Measurements from ENCODE around the gene USH1G.

Gene USH1G

GRCh38 chr17:74879308-74879707 is 43.7 kb downstream of the USH1G start:
- Histone ChIP-seq H3K9me3 (no peaks in the 10 kb centered on the region), H3K27ac (no peak overlapping the region), H3K27me3 (no peaks in the 10 kb centered on the region), H3K4me3 (ENCODE audit: low read depth in 1 of 2, low read length in 1 of 2) (no peak overlapping the region), H3K36me3 (no peaks in the 10 kb centered on the region), H3K4me1 (ENCODE audit: control insufficient read depth in 1 of 2, insufficient read depth in 1 of 2, low read depth in 1 of 2, low read length in 1 of 2) (peaks cover 12 to 14% of the 10 kb centered on the region in 2 experiments)
- no peak for TF ChIP-seq CTCF (IDR thresholded peaks at IDR 0.05)

DNA sequence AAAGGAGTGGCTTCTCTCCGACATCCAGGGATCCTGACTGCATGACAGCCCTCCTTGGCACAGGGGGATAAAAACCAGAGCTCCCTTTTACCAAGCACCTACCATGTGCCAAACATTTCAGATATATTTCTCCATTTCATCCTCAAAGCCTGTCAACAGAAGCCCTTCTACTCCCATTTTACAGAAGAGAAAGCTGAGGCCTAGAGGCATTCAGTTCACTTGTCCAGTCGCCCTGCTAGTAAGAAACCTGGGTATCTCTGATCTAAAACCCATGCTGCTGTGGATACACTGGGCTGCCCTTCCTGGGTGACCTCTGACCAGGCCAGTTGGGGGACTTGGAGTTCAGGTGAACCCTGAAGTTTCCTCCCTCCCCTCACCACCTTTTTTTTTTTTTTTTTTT is 44.4 kb downstream of the USH1G start:
- H3K4me1 ChIP-seq (ENCODE audit: control insufficient read depth in 1 of 2, insufficient read depth in 1 of 2, low read depth in 1 of 2, low read length in 1 of 2): peaks cover 13 to 18% of the 10 kb centered on the region in 2 experiments
- no peak overlapping the region for H3K4me3 ChIP-seq (ENCODE audit: low read depth in 1 of 2, low read length in 1 of 2)
- TF ChIP-seq CTCF (IDR thresholded peaks at IDR 0.05): no peak

GRCh38 chr17:74877592-74878548 is 45.2 kb downstream of the USH1G start:
- H3K36me3 ChIP-seq: no peaks in the 10 kb centered on the region
- no peak overlapping the region for H3K4me3 ChIP-seq (ENCODE audit: low read depth in 1 of 2, low read length in 1 of 2)
- no peaks in the 10 kb centered on the region for H3K27me3 ChIP-seq
- H3K9me3 ChIP-seq: no peaks in the 10 kb centered on the region
- H3K4me1 ChIP-seq (ENCODE audit: control insufficient read depth in 1 of 2, insufficient read depth in 1 of 2, low read depth in 1 of 2, low read length in 1 of 2): peaks cover 7 to 14% of the 10 kb centered on the region in 2 experiments
- H3K27ac ChIP-seq: no peak overlapping the region
- no peak for TF ChIP-seq CTCF (IDR thresholded peaks at IDR 0.05)

More for the DNA sequence above, 44.4 kb downstream of the USH1G start:
- Histone ChIP-seq H3K27me3 (no peaks in the 10 kb centered on the region), H3K9me3 (no peaks in the 10 kb centered on the region), H3K36me3 (no peaks in the 10 kb centered on the region), H3K27ac (no peak overlapping the region)

GRCh38 chr17:74875977-74876593 is 47.0 kb downstream of the USH1G start:
- H3K4me1 ChIP-seq (ENCODE audit: control insufficient read depth in 1 of 2, insufficient read depth in 1 of 2, low read depth in 1 of 2, low read length in 1 of 2): peaks cover 15 to 20% of the 10 kb centered on the region in 2 experiments
- no peak overlapping the region for H3K4me3 ChIP-seq (ENCODE audit: low read depth in 1 of 2, low read length in 1 of 2)
- H3K9me3 ChIP-seq: no peaks in the 10 kb centered on the region
- no peaks in the 10 kb centered on the region for H3K27me3 ChIP-seq
- TF ChIP-seq CTCF (IDR thresholded peaks at IDR 0.05): no peak
- no peak overlapping the region for H3K27ac ChIP-seq
- H3K36me3 ChIP-seq: no peaks in the 10 kb centered on the region

DNA sequence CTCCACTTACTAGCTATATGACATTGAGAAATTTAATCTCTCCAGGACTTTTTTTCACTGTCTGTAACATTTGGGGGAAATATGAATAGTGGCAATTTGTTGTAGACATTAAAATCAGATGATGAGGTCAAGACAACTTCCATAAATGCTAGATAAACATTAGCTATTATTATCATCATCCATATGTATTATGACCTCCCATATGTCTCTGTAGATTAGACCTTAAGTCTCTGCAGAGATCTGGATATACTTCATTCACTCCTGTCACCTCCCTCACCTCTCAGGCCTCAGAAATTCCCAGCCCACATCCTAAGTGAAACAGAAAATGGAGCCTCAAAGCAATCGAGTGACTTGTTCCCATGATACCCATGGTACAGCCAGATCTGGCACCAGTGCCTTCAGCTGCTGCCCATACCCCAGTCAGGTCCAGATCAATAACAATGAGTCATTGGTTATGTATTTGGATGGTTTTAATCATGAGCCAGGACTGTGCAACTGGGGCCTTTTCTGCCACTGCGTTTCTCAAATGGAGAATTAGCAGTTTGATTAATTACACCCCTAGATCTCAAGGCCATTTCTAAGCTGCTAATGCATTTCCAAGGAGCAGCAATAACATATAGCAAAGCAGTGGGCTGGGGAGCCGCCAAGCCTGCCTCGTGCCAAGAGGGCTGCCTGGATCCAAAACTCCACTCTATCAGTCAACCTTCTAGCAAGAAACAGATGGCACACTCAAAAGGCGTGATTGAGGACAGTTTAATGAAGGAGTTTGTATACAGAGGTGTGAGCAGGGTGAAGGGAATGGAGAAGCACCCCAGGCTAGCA is 47.7 kb downstream of the USH1G start:
- H3K27me3 ChIP-seq: no peaks in the 10 kb centered on the region
- peaks cover 15 to 20% of the 10 kb centered on the region in 2 experiments for H3K4me1 ChIP-seq (ENCODE audit: control insufficient read depth in 1 of 2, insufficient read depth in 1 of 2, low read depth in 1 of 2, low read length in 1 of 2)
- H3K4me3 ChIP-seq (ENCODE audit: low read depth in 1 of 2, low read length in 1 of 2): no peak overlapping the region
- no peak overlapping the region for H3K27ac ChIP-seq
- no peaks in the 10 kb centered on the region for H3K9me3 ChIP-seq
- TF ChIP-seq CTCF (IDR thresholded peaks at IDR 0.05): no peak
- H3K36me3 ChIP-seq: no peaks in the 10 kb centered on the region
